ENCODE data around the gene CCDC28A.

CCDC28A gene

GRCh38 chr6:138803331-138803730 lies 29.8 kb downstream of the CCDC28A start:
- no peaks in the 10 kb centered on the region for H3K36me3 ChIP-seq (ENCODE audit: control insufficient read depth in 2 of 2, insufficient read depth in 1 of 2, low read length in 2 of 2)
- CTCF ChIA-PET, result interaction anchor here (0.7 to 1.2 kb wide), 2 partner anchors 12 to 179 kb away, joined by 3 read pairs; no protein-coding TSS in a partner anchor
- H3K9me3 ChIP-seq (ENCODE audit: control insufficient read depth, insufficient read depth, low read depth, low read length), result no peaks in the 10 kb centered on the region
- POLR2A ChIA-PET, result no interaction called here
- H3K27ac ChIP-seq (ENCODE audit: extremely low read depth, low read depth, low read length), result no peak overlapping the region
- no peak for TF ChIP-seq ZNF792 (tag by site-specific recombination; IDR thresholded peaks at IDR 0.05)
- TF ChIP-seq SETDB1 (IDR thresholded peaks at IDR 0.05; ENCODE audit: insufficient read length, low read length), result no peak
- TF ChIP-seq ZNF513 (tag by site-specific recombination; IDR thresholded peaks at IDR 0.05), result no peak
- TF ChIP-seq ZNF157 (tag by site-specific recombination; IDR thresholded peaks at IDR 0.05), result no peak
- no peak for TF ChIP-seq MYNN (tag by site-specific recombination; IDR thresholded peaks at IDR 0.05; ENCODE audit: borderline replicate concordance)
- TF ChIP-seq ZSCAN30 (tag by site-specific recombination; IDR thresholded peaks at IDR 0.05), result no peak
- TF ChIP-seq ZNF629 (tag by site-specific recombination; IDR thresholded peaks at IDR 0.05), result no peak
- TF ChIP-seq GLI4 (tag by site-specific recombination; IDR thresholded peaks at IDR 0.05), result no peak
- no peak for TF ChIP-seq ZNF664 (tag by site-specific recombination; IDR thresholded peaks at IDR 0.05)
- TF ChIP-seq PRDM4 (tag by site-specific recombination; IDR thresholded peaks at IDR 0.05), result no peak
- TF ChIP-seq BCL11A (tag by site-specific recombination; IDR thresholded peaks at IDR 0.05; ENCODE audit: low read depth), result no peak
- TF ChIP-seq ZBTB26 (tag by site-specific recombination; optimal IDR thresholded peaks at IDR 0.05), result no peak
- no peak for TF ChIP-seq ZNF580 (tag by site-specific recombination; IDR thresholded peaks at IDR 0.05)
- no peaks in the 10 kb centered on the region for H3K4me1 ChIP-seq (ENCODE audit: control insufficient read depth, insufficient read depth, low read length)
- H3K4me3 ChIP-seq (ENCODE audit: low read depth, low read length), result no peak overlapping the region

- no peaks in the 10 kb centered on the region for H3K9me3 ChIP-seq (ENCODE audit: control insufficient read depth, insufficient read depth, low read depth, low read length)
- ChIA-PET CTCF (interaction anchor here (0.6 to 1.2 kb wide), 3 partner anchors 12 to 306 kb away, joined by 3 read pairs; no protein-coding TSS in a partner anchor), POLR2A (no interaction called here)
- no peaks in the 10 kb centered on the region for H3K36me3 ChIP-seq (ENCODE audit: control insufficient read depth in 2 of 2, insufficient read depth in 1 of 2, low read length in 2 of 2)
- no peaks in the 10 kb centered on the region for H3K4me1 ChIP-seq (ENCODE audit: control insufficient read depth, insufficient read depth, low read length)
- H3K4me3 ChIP-seq (ENCODE audit: low read depth, low read length), result no peak overlapping the region
- H3K27ac ChIP-seq (ENCODE audit: extremely low read depth, low read depth, low read length), result no peak overlapping the region
- TF ChIP-seq ZNF280D (tag by site-specific recombination; IDR thresholded peaks at IDR 0.05), result no peak
- TF ChIP-seq PRDM4 (tag by site-specific recombination; IDR thresholded peaks at IDR 0.05), result no peak
- TF ChIP-seq ZBTB49 (tag by site-specific recombination; IDR thresholded peaks at IDR 0.05; ENCODE audit: low read depth), result no peak
- TF ChIP-seq ZNF354C (tag by site-specific recombination; IDR thresholded peaks at IDR 0.05; ENCODE audit: borderline replicate concordance, low read depth), result no peak
- TF ChIP-seq ZNF645 (tag by site-specific recombination; IDR thresholded peaks at IDR 0.05), result no peak
- no peak for TF ChIP-seq EGR2 (tag by site-specific recombination; IDR thresholded peaks at IDR 0.05; ENCODE audit: low read depth)
- TF ChIP-seq ZNF548 (tag by site-specific recombination; IDR thresholded peaks at IDR 0.05), result no peak
- TF ChIP-seq ZNF510 (tag by site-specific recombination; IDR thresholded peaks at IDR 0.05; ENCODE audit: insufficient replicate concordance), result no peak
Observed at GRCh38 chr6:138803861-138804260, 30.3 kb downstream of the CCDC28A start.
